Left lobe of liver (tissue), 2 donors: ENCODE measurements around the gene ENO2. TPM values are rescaled to one million over a fixed set of nuclear protein-coding genes. Genes with fewer than 3 reads are reported as not detected.

Experiments
- ATAC-seq: fragments of 200-7000 bp; cut with Tn5 transposase; one replicate; pipeline ENCODE4 v1.9.1; 2020; ENCODE audit warnings: mild to moderate bottlenecking, moderate library complexity
- DNase-seq: peaks from one replicate; pipeline ENCODE4 v3.0.0-alpha.2; 2020; ENCODE audit warnings: low spot score
- total RNA-seq: library from RNA; stranded (reverse); gene quantifications from one replicate; pipeline ENCODE4 v1.2.1, GENCODE V29; 2021
- donor health status: DM: no; HTN: no; CAD: no; lungs with moderate emphysema.
- donor health status: DM: no; HTN: yes; CAD: no.

ENO2 gene
- total RNA-seq, 1 donor from 2014 or later = 3.6 TPM

DNA sequence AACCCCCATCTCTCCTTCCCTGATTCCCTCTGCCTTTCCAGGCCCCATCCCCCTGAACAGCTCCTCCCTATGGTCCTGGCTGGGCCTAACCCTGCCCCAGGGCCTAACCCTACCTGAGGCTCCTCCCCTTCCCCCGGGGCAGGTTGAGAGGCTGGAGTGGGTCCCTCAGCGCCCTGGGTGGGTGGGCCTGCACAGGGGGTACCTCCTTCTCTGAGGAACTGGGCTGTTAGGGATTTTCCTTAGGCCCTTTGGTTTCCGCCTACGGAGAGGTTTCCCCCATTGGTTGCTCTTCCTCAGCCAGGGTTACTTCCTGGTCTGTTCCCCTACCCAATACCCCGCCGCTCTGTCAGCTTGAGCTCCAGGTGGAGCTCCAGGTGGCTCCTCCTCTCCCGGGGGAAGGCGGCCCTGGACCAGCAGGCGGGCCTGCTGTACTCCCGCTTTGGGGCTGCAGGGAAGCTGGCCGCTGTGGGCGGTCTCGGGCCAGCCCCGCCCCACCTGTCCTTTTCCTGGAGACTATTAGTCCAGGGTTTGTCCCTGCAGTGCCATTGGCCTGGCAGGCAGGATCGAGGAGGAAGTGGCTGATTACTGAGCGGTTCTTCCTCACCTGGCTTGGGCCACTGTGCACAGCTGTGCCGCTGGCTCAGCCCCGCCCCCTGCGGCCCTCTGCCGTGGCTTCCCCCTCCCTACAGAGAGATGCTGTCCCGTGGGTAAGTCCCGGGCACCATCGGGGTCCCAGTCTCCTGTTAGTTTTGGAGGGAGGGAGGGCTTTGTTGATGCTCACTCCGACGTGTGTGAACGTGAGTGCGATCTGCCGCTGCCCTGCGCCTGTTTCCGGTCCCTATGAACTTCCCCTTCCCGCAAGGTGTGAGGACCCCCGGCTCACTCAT, 31.9 kb downstream of the ENO2 start:
- DNase-seq = peak; percentile 97
- ATAC-seq = peak; percentile 81

- ATAC-seq = no peak
- no peak for DNase-seq
Measured at GRCh38 chr12:6946920-6947374, 32.6 kb downstream of the ENO2 start.

DNA sequence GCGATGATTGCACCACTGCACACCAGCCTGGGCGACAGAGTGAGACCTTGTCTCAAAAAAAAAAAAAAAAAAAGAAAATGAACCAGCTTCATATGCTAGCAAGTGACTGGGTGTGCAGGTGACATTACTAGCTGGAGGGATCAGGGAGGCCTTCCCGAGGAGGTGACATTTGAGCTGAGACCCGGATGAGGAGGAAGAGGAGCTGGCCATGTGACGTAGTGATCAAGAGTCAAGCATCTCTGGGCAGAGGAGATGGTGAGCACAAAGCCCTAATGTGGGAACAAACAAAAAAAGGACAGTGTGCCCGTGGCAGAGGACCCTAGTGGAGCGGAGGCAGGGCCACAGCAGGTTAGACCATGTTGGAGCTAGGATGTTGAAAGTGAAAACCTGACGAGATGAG, 33.2 kb downstream of the ENO2 start:
- ATAC-seq = no peak

DNA sequence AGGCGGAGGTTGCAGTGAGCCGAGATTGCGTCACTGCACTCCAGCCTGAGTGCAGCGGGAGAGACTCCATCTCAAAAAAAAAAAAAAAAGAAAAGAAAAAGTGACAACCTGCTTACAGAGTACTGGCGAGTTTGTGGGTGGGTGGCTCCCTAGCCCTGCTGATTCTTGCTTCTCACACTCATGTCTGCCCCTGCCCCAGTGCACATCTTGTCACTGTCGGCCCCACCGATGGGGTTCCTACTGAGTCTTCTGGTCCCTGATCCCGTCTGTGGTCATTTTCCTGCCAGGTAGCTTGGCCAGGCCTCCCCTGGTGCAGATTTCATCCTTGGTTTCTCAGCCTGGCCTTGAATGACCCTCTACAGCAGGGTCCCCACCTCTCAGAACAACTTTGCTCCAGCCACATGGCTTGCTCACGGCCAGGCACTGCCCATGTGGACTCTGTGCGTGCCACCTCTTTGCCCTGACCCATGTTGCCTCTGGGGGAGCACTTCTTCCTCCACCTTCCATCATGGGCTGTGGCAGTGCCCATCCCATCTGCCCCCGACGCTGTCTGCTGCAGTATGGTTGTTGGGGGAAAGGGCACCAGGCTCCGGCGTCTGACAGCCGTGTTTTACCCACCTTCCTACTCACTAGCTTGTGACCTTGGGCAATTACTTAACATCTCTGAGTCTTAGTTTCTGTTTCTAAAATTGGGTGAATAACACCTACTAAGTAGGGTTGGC, 34.7 kb downstream of the ENO2 start:
- no peak for DNase-seq
- no peak for ATAC-seq

More for the DNA sequence above, 33.2 kb downstream of the ENO2 start:
- DNase-seq = no peak

DNA sequence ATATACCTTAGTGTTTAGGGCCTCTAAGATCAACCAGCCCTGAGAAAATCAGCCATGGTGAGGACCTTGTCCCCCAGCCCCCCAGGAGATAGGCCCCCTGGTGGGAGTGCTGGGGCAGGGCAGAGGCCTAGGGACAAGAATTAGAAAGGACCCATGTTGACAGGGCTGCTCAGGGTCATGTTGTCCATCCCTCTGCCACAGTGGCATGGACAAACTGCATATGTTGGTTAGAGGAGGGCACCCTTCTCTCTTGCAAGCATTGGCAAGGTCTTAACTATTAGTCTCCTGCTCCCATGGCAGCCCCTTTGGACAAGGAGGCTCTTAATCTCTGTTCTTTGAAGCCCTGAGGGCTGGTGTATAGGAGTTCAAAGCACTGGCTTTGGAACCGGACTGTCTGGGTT, 36.0 kb downstream of the ENO2 start:
- no peak for ATAC-seq
- no peak for DNase-seq

- DNase-seq = no peak
- ATAC-seq = no peak
Measured at GRCh38 chr12:6950811-6951540, 36.6 kb downstream of the ENO2 start, which contains the start of gene PTPN6. Gene PTPN6 (plus strand): TSS chr12:6951356. CDS start chr12:6951513, 157 bp downstream.

- DNase-seq (no peak), ATAC-seq (no peak)
Measured at GRCh38 chr12:6951551-6952120, 37.3 kb downstream of the ENO2 start.

- DNase-seq (no peak), ATAC-seq (no peak)
Measured at GRCh38 chr12:6952121-6952862, 37.9 kb downstream of the ENO2 start.

DNA sequence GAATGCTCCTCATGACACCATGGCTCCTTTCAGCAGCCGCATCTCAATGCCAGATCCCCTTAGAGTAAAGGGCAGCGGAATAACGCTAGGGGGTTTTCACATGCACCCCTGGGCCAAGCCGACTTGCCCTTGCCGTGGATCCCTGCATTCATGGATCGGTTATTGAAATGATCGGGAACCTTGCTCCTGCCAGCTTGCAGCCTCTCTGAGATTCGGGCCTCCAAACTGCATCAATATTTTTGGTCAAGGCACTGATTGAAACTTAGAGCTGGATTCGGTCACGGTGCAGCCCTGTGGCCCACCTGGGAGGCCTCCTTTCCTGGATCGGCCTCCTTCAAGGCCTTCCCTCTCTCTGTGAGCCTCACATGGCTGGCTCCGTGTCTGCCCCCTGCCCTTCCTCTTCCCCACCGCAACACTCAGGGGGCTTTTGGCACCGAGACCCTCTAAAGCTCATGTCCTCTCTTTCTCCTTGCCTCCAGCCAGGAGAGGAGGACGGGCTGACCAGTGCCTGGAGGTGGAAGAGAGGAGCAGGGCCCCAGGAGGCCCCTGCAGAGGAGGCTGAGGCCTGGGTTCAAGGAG, 38.6 kb downstream of the ENO2 start:
- DNase-seq (no peak), ATAC-seq (no peak)

- peak; percentile 55 for DNase-seq
Measured at GRCh38 chr12:6953442-6954315, 39.3 kb downstream of the ENO2 start.

GRCh38 chr12:6954316-6955107, 40.1 kb downstream of the ENO2 start:
- ATAC-seq (no peak), DNase-seq (no peak)

More at GRCh38 chr12:6953442-6954315, 39.3 kb downstream of the ENO2 start:
- ATAC-seq = peak; percentile 38

GRCh38 chr12:6955108-6956020, 41.0 kb downstream of the ENO2 start:
- DNase-seq = no peak
- no peak for ATAC-seq

DNA sequence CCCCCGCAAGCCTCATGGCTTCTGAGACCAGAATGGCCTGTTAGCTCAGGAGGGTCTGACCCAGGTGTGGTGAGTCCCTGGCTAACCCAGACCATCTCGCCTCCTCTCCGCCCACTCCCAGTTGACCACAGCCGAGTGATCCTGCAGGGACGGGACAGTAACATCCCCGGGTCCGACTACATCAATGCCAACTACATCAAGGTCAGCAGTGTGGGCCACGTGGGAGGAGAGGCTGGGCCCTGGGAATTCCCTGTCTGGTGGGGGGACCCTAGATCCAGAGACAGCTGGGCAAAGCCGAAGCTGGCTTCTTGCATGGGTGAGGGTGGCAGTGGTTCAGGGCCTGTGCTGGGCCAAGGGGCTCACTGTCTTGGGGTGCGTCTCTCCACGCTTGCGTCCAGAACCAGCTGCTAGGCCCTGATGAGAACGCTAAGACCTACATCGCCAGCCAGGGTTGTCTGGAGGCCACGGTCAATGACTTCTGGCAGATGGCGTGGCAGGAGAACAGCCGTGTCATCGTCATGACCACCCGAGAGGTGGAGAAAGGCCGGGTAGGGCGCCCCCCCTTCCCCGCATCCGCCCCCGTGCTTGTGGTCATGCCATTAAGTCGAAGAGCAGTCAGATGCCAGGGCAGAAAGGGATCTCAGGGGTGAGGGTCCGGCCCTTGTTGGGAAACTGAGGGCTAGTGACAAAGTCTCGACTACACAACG, 41.8 kb downstream of the ENO2 start:
- no peak for ATAC-seq

DNA sequence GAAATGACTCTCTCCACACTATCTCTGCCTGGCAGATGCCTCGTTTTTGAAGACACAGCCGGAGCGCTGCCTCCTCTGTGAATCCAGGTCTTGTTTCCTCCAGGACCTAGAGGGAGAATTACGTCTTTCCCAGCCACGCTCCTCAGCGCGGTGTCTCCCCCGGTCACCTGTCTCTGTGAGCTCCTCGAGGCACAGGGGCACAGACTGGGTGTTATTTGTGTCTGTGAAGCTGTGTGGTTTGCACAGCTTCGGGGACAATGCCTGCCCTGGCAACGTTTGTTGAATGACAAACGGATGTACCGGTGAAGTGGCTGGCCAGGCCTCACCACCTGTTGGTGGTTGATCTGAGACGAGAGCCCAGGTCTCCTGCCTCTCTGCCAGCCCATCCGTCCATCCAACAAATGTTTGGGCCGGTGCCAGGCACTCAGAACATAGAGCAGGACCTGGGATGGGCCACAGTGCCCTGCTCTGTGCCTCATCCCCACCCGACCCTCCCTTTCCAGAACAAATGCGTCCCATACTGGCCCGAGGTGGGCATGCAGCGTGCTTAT, 42.8 kb downstream of the ENO2 start:
- DNase-seq (no peak), ATAC-seq (no peak)

More for the DNA sequence above, 41.8 kb downstream of the ENO2 start:
- no peak for DNase-seq

DNA sequence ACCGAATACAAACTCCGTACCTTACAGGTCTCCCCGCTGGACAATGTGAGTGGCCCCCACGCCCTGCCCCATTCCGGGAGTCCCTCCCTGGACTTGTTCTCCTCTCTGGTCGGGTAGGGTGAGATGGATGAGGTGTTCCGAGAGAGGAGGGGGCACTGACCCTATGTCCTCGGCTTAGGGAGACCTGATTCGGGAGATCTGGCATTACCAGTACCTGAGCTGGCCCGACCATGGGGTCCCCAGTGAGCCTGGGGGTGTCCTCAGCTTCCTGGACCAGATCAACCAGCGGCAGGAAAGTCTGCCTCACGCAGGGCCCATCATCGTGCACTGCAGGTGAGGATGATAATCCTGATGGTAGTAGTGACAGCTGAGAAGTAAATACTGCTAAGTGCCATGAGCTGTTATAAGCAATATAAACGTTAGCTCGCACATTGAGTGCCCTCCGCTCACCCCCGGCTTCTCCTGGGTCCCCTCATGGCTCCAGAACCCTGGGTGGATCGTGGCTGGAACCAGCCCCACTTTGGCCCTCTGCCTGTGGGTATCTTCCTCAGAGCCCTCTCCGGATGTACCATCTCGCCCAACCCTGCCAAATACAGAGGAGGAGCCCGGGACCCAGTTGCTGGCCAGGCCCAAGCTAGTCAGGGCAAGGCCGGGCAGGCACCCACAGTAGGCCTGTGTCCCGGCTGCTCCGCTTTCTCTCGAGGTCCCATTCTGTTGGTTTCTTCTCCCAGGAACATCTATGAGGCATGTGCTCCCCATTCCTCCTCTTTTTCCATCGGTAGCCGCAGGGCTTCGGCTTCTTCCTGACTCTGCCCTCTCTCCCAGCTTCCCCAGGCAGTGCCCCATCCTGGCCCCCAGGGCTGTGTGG, 43.6 kb downstream of the ENO2 start:
- peak; percentile 46 for DNase-seq
- ATAC-seq = no peak
